Measurements from ENCODE around the gene LIPG. TPM values are rescaled to one million over a fixed set of nuclear protein-coding genes. Genes with fewer than 3 reads are reported as not detected.
"Not testable (repeated sequence)": the region's sequence is repeated elsewhere in the genome, so short reads cannot be mapped to it uniquely, and the experiment has no call there.

LIPG gene
- total RNA-seq, 2 donors from 2014 or later, result 0.36 to 28.5 TPM

- Histone ChIP-seq H3K4me3 (no peak overlapping the region), H3K27me3 (replicated peaks; ENCODE audit: insufficient read depth) (no peaks in the 10 kb centered on the region), H3K36me3 (no peaks in the 10 kb centered on the region), H3K4me1 (replicated peaks) (no peaks in the 10 kb centered on the region), H3K27ac (no peak overlapping the region), H3K9me3 (no peaks in the 10 kb centered on the region)
- intact Hi-C loops (cut with DNase I), result loop anchor here (10.0 kb wide), 1 partner anchor 117 kb away; no protein-coding TSS in a partner anchor
- 92% methylated on average over 2 of the region's 2 CpGs for WGBS
- no peak for TF ChIP-seq POLR2A (IDR thresholded peaks at IDR 0.05)
- no peak for TF ChIP-seq CTCF (IDR thresholded peaks at IDR 0.05)
- TF ChIP-seq POLR2AphosphoS5 (IDR thresholded peaks at IDR 0.05), result no peak
- no peak for DNase-seq (ENCODE audit: low spot score)
Measured at GRCh38 chr18:49517483-49517882, 44.4 kb upstream of the LIPG start.

- Histone ChIP-seq H3K36me3 (no peaks in the 10 kb centered on the region), H3K4me3 (no peak overlapping the region), H3K9me3 (no peaks in the 10 kb centered on the region), H3K27ac (no peak overlapping the region), H3K4me1 (replicated peaks) (no peaks in the 10 kb centered on the region), H3K27me3 (replicated peaks; ENCODE audit: insufficient read depth) (no peaks in the 10 kb centered on the region)
- DNase-seq (ENCODE audit: low spot score), result no peak
- 89% methylated on average over 10 of the region's 10 CpGs for WGBS
- TF ChIP-seq POLR2AphosphoS5 (IDR thresholded peaks at IDR 0.05) (no peak), POLR2A (IDR thresholded peaks at IDR 0.05) (no peak), CTCF (IDR thresholded peaks at IDR 0.05) (no peak)
- intact Hi-C loops (cut with DNase I), result loop anchor here (10.0 kb wide), 1 partner anchor 115 kb away; no protein-coding TSS in a partner anchor
Measured at GRCh38 chr18:49519101-49519971, 42.5 kb upstream of the LIPG start.

GRCh38 chr18:49520661-49521145, 41.2 kb upstream of the LIPG start:
- 65% methylated on average over 2 of the region's 2 CpGs for WGBS
- no peak for DNase-seq (ENCODE audit: low spot score)
- no peak overlapping the region for H3K4me3 ChIP-seq
- H3K36me3 ChIP-seq, result no peaks in the 10 kb centered on the region
- H3K27ac ChIP-seq, result no peak overlapping the region
- H3K9me3 ChIP-seq, result no peaks in the 10 kb centered on the region
- intact Hi-C loops (cut with DNase I), result no loop called here
- TF ChIP-seq POLR2A (IDR thresholded peaks at IDR 0.05), result no peak
- TF ChIP-seq POLR2AphosphoS5 (IDR thresholded peaks at IDR 0.05), result no peak
- TF ChIP-seq CTCF (IDR thresholded peaks at IDR 0.05), result no peak
- no peaks in the 10 kb centered on the region for H3K27me3 ChIP-seq (replicated peaks; ENCODE audit: insufficient read depth)
- H3K4me1 ChIP-seq (replicated peaks), result no peaks in the 10 kb centered on the region

- no peak for DNase-seq (ENCODE audit: low spot score)
- TF ChIP-seq CTCF (IDR thresholded peaks at IDR 0.05) (no peak), POLR2A (IDR thresholded peaks at IDR 0.05) (no peak), POLR2AphosphoS5 (IDR thresholded peaks at IDR 0.05) (no peak)
- Histone ChIP-seq H3K9me3 (no peaks in the 10 kb centered on the region), H3K36me3 (no peaks in the 10 kb centered on the region), H3K4me1 (replicated peaks) (no peaks in the 10 kb centered on the region), H3K27ac (no peak overlapping the region), H3K27me3 (replicated peaks; ENCODE audit: insufficient read depth) (no peaks in the 10 kb centered on the region), H3K4me3 (no peak overlapping the region)
- 88% methylated on average over 7 of the region's 7 CpGs for WGBS
- intact Hi-C loops (cut with DNase I), result no loop called here
Measured at GRCh38 chr18:49521216-49521835, 40.5 kb upstream of the LIPG start.

- H3K4me1 ChIP-seq (replicated peaks); H3K4me3 ChIP-seq; H3K36me3 ChIP-seq; H3K9me3 ChIP-seq; intact Hi-C loops (cut with DNase I); H3K27me3 ChIP-seq (replicated peaks; ENCODE audit: insufficient read depth); DNase-seq (ENCODE audit: low spot score); H3K27ac ChIP-seq: not testable (repeated sequence)
- 95% methylated on average over 7 of the region's 7 CpGs for WGBS
Measured at GRCh38 chr18:49523580-49524093, 38.2 kb upstream of the LIPG start.

All from prostate gland (tissue), 2 donors.